SK-N-SH (cell line): ENCODE measurements around the gene ZFP14.

Source experiments
- CTCF ChIP-seq: fragments of 200-600 bp; sonication (generic); IDR thresholded peaks from 2 replicates; pipeline ENCODE4 v1.6.1; 2017; ENCODE audit warnings: antibody characterized with exemption, mild to moderate bottlenecking, moderate library complexity
- GABPA ChIP-seq: IDR thresholded peaks from 2 replicates; pipeline ENCODE4 v1.4.0; 2012; ENCODE audit warnings: low read depth, mild to moderate bottlenecking
- MAX ChIP-seq: IDR thresholded peaks from 2 replicates; pipeline ENCODE4 v1.4.0; 2012; ENCODE audit warnings: low read depth
- MXI1 ChIP-seq: IDR thresholded peaks from 2 replicates; pipeline ENCODE4 v1.6.1; 2012; ENCODE audit warnings: mild to moderate bottlenecking, low read depth, low read length, improper control_type of control experiment
- NRF1 ChIP-seq: IDR thresholded peaks from 2 replicates; pipeline ENCODE4 v1.6.1; 2012; ENCODE audit warnings: low read depth, mild to moderate bottlenecking, low read length
- POLR2AphosphoS5 ChIP-seq: IDR thresholded peaks from 2 replicates; pipeline ENCODE4 v1.6.1; 2012; ENCODE audit warnings: low read depth, low read length
- RAD21 ChIP-seq: IDR thresholded peaks from 2 replicates; pipeline ENCODE4 v1.6.1; 2012; ENCODE audit warnings: mild to moderate bottlenecking, low read length
- RCOR1 ChIP-seq: fragments of 150-350 bp; IDR thresholded peaks from 2 replicates; pipeline ENCODE4 v1.6.1; 2017; ENCODE audit warnings: antibody characterized with exemption, low read length
- YY1 ChIP-seq: IDR thresholded peaks from 2 replicates; pipeline ENCODE4 v1.4.0; 2012; ENCODE audit warnings: low read depth, mild to moderate bottlenecking

GRCh38 chr19:36398571-36398970, 19.6 kb upstream of the ZFP14 start:
- TF ChIP-seq MAX (no peak), CTCF (no peak), POLR2AphosphoS5 (no peak), GABPA (no peak), RAD21 (no peak), RCOR1 (no peak), MXI1 (no peak), YY1 (no peak), NRF1 (no peak)
